ENCODE results near the gene CD28.
"Not testable (repeated sequence)": the region's sequence is repeated elsewhere in the genome, so short reads cannot be mapped to it uniquely, and the experiment has no call there.

Gene CD28

DNA sequence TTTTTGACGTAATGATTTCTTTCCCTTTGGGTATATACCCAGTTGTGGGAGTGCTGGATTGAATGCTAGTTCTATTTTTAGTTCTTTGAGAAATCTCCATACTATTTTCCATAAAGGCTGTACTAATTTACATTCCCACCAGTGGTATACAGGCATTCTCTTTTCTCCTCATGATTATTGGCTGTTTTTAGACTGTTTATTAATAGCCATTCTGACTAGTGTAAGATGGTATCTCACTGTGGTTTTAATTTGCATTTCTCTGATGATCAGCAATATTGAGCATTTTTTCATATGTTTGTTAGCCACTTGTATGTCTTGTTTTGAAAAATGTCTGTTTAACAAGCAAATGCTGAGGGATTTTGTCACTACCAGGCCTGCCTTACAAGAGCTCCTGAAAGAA lies 9.2 kb upstream of the CD28 start:
- WGBS (ENCODE audit: insufficient coverage, insufficient read length) = no CpG with 5 or more reads among the region's 1 CpG
- no peaks in the 10 kb centered on the region for H3K36me3 ChIP-seq (ENCODE audit: control insufficient read depth, insufficient read depth, low read length)
- no peaks in the 10 kb centered on the region for H3K9me3 ChIP-seq (ENCODE audit: control insufficient read depth, insufficient read depth, low read length)
- no peaks in the 10 kb centered on the region for H3K27me3 ChIP-seq (ENCODE audit: control insufficient read depth, insufficient read depth, low read length)
- no peak overlapping the region for H3K27ac ChIP-seq (ENCODE audit: low read length)
- H3K4me1 ChIP-seq (ENCODE audit: control insufficient read depth, insufficient read depth, low read length) = no peaks in the 10 kb centered on the region
- H3K4me3 ChIP-seq (ENCODE audit: low read length) = no peak overlapping the region
- DNase-seq (ENCODE audit: low read depth, low spot score) = no peak

DNA sequence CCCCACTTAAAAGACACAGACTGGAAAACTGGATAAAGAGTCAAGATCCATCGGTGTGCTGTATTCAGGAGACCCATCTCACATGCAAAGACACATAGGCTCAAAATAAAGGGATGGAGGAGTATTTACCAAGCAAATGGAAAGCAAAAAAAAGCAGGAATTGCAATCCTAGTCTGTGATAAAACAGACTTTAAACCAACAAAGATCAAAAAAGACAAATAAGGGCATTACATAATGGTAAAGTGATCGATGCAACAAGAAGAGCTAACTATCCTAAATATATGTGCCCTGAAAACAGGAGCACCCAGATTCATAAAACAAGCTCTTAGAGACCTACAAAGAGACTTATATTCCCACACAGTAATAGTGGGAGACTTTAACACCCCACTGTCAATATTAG lies 8.7 kb upstream of the CD28 start:
- H3K9me3 ChIP-seq (ENCODE audit: control insufficient read depth, insufficient read depth, low read length); H3K4me1 ChIP-seq (ENCODE audit: control insufficient read depth, insufficient read depth, low read length); H3K4me3 ChIP-seq (ENCODE audit: low read length); H3K27ac ChIP-seq (ENCODE audit: low read length); DNase-seq (ENCODE audit: low read depth, low spot score); H3K27me3 ChIP-seq (ENCODE audit: control insufficient read depth, insufficient read depth, low read length); H3K36me3 ChIP-seq (ENCODE audit: control insufficient read depth, insufficient read depth, low read length): not testable (repeated sequence)
- WGBS (ENCODE audit: insufficient coverage, insufficient read length) = no CpG with 5 or more reads among the region's 2 CpGs

DNA sequence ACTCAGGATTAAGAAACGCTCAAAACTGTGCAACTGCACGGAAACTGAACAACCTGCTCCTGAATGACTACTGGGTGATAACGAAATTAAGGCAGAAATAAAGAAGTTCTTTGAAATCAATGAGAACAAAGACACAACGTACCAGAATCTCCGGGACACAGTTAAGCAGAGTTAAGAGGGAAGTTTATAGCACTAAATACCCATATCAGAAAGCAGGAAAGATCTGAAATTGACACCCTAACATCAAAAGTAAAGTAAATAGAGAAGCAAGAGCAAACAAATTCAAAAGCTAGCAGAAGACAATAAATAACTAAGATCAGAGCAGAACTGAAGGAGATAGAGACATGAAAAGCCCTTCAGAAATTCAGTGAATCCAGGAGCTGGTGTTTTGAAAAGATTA lies 8.0 kb upstream of the CD28 start:
- H3K4me1 ChIP-seq (ENCODE audit: control insufficient read depth, insufficient read depth, low read length); H3K9me3 ChIP-seq (ENCODE audit: control insufficient read depth, insufficient read depth, low read length); H3K36me3 ChIP-seq (ENCODE audit: control insufficient read depth, insufficient read depth, low read length); H3K27me3 ChIP-seq (ENCODE audit: control insufficient read depth, insufficient read depth, low read length); DNase-seq (ENCODE audit: low read depth, low spot score); H3K27ac ChIP-seq (ENCODE audit: low read length); H3K4me3 ChIP-seq (ENCODE audit: low read length): not testable (repeated sequence)
- WGBS (ENCODE audit: insufficient coverage, insufficient read length) = no CpG with 5 or more reads among the region's 5 CpGs

DNA sequence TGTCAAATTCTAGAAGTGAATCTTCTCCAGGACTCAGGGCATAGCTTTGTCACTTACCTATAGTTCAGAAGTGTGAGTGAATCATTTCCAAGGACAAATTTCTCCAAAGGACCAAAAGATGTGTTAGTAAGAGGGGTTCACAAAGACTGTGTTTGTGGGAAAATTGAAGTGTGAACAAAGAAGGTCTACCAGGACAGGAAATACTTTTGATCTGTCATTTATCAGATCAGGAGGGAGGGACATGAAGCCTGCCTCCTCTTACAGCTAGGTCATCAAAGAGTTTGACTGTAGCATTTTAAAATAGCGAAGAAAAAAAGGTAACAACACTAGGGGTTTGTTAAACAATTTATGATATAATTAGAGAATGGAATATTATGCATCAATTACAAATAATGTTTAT lies 2.0 kb upstream of the CD28 start:
- H3K27me3 ChIP-seq (ENCODE audit: control insufficient read depth, insufficient read depth, low read length) = no peaks in the 10 kb centered on the region
- no peak overlapping the region for H3K4me3 ChIP-seq (ENCODE audit: low read length)
- no peaks in the 10 kb centered on the region for H3K36me3 ChIP-seq (ENCODE audit: control insufficient read depth, insufficient read depth, low read length)
- DNase-seq (ENCODE audit: low read depth, low spot score) = no peak
- no CpG with 5 or more reads among the region's 1 CpG for WGBS (ENCODE audit: insufficient coverage, insufficient read length)
- no peaks in the 10 kb centered on the region for H3K9me3 ChIP-seq (ENCODE audit: control insufficient read depth, insufficient read depth, low read length)
- no peak overlapping the region for H3K27ac ChIP-seq (ENCODE audit: low read length)
- no peaks in the 10 kb centered on the region; the same call in 1 of the 2 replicates for H3K4me1 ChIP-seq (ENCODE audit: control insufficient read depth, insufficient read depth, low read length)

DNA sequence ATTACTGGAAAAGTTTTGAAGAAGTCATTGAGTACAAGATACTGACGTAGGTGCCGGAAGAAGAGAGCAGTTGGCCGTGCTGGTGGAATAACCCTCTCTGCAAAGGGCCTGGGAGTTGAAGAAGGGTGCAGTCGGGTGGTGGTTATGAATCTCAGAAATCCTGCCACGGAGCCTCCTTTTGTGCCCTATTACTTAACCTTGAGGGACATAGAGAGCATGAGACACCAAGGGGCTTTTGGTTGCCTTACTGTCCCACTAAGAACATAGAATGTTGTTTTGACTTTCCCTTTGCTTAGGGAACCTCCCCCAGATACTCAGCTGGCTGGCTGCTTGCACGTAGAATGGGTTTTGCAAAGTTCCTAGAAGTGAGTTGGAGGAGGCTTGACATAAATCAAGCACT lies 1.3 kb upstream of the CD28 start:
- WGBS (ENCODE audit: insufficient coverage, insufficient read length) = no CpG with 5 or more reads among the region's 6 CpGs
- no peak overlapping the region for H3K4me3 ChIP-seq (ENCODE audit: low read length)
- H3K27me3 ChIP-seq (ENCODE audit: control insufficient read depth, insufficient read depth, low read length) = no peaks in the 10 kb centered on the region
- H3K36me3 ChIP-seq (ENCODE audit: control insufficient read depth, insufficient read depth, low read length) = no peaks in the 10 kb centered on the region
- H3K9me3 ChIP-seq (ENCODE audit: control insufficient read depth, insufficient read depth, low read length) = no peaks in the 10 kb centered on the region
- no peak for DNase-seq (ENCODE audit: low read depth, low spot score)
- no peak overlapping the region for H3K27ac ChIP-seq (ENCODE audit: low read length)
- H3K4me1 ChIP-seq (ENCODE audit: control insufficient read depth, insufficient read depth, low read length) = no peaks in the 10 kb centered on the region; the same call in 1 of the 2 replicates

DNA sequence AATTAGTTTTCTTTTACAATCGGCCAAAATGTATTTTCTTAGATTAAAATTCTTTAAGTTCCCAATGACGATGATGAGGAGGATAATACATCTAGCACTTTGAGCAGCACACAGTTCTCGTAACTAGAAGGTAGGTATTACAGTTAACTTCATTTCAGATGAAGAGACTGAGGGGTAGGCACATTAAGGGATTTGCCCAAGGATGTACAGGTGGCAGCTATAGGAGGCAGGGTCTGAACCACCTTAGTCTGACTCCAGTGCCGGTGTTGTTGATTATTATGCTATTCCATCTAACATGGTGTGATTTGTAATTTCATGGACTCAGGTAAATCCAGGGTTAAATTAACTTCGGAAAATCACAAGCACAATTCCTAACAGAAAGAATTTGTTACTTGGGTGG lies 1.1 kb downstream of the CD28 start:
- H3K27ac ChIP-seq (ENCODE audit: low read length) = no peak overlapping the region
- H3K4me1 ChIP-seq (ENCODE audit: control insufficient read depth, insufficient read depth, low read length) = no peaks in the 10 kb centered on the region; the same call in 1 of the 2 replicates
- no peaks in the 10 kb centered on the region for H3K9me3 ChIP-seq (ENCODE audit: control insufficient read depth, insufficient read depth, low read length)
- H3K4me3 ChIP-seq (ENCODE audit: low read length) = no peak overlapping the region
- DNase-seq (ENCODE audit: low read depth, low spot score) = no peak
- no peaks in the 10 kb centered on the region for H3K36me3 ChIP-seq (ENCODE audit: control insufficient read depth, insufficient read depth, low read length)
- no CpG with 5 or more reads among the region's 5 CpGs for WGBS (ENCODE audit: insufficient coverage, insufficient read length)
- H3K27me3 ChIP-seq (ENCODE audit: control insufficient read depth, insufficient read depth, low read length) = no peaks in the 10 kb centered on the region

DNA sequence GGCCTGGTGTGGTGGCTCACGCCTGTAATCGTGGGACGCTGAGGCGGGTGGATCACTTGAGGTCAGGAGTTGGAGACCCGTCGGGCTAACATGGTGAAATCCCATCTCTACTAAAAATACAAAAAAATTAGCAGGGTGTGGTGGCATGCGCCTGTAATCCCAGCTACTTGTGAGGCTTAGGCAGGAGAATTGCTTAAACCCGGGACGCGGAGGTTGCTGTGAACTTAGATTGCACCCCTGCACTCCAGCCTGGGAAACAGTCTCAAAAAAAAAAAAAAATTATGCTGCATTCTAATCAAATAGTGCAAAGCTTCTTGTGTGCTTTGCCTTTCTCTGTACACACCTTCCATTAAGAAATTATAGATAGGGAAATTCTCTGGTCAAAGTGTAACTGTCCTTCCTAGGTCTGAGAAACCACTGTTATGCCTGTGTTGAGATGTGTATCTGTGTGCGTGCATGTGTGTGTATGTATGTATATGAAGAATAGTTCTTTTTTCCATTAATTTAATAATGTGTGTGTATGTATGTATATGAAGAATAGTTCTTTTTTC lies 2.5 kb downstream of the CD28 start:
- H3K4me3 ChIP-seq (ENCODE audit: low read length) = no peak overlapping the region
- H3K36me3 ChIP-seq (ENCODE audit: control insufficient read depth, insufficient read depth, low read length) = no peaks in the 10 kb centered on the region
- WGBS (ENCODE audit: insufficient coverage, insufficient read length) = no CpG with 5 or more reads among the region's 11 CpGs
- DNase-seq (ENCODE audit: low read depth, low spot score) = no peak
- no peaks in the 10 kb centered on the region for H3K9me3 ChIP-seq (ENCODE audit: control insufficient read depth, insufficient read depth, low read length)
- no peak overlapping the region for H3K27ac ChIP-seq (ENCODE audit: low read length)
- H3K27me3 ChIP-seq (ENCODE audit: control insufficient read depth, insufficient read depth, low read length) = no peaks in the 10 kb centered on the region
- no peaks in the 10 kb centered on the region; the same call in 1 of the 2 replicates for H3K4me1 ChIP-seq (ENCODE audit: control insufficient read depth, insufficient read depth, low read length)

DNA sequence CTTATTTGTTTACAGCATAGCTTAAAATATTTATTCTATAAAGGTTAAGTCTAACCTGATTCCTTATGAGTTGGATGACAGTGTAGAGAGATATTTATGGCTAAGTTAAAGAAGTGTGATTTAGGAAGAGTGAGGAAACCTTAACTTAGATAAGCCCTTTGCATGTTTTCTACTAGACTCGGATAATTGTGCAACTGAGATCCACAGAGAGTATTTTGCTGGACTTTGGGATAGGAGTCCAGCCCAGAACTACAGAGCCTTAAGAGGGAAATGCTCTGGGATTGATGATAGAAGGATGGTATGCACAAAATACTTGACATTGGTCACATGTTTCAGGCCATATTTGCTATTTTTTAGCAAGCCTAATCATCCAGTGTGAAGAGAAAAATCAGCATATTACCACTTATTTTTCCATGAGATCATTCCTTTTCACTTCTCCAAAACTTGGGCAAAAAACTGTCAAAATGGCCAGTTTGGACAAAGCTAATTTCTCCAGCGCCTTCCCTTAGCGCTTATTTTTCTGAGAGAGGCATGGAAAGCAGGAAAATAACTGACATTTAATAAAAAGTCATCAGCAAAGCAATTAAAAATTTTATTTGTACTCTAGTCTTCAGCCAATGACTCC lies 3.1 kb downstream of the CD28 start:
- Histone ChIP-seq H3K4me1 (ENCODE audit: control insufficient read depth, insufficient read depth, low read length) (no peaks in the 10 kb centered on the region; the same call in 1 of the 2 replicates), H3K36me3 (ENCODE audit: control insufficient read depth, insufficient read depth, low read length) (no peaks in the 10 kb centered on the region), H3K4me3 (ENCODE audit: low read length) (no peak overlapping the region), H3K9me3 (ENCODE audit: control insufficient read depth, insufficient read depth, low read length) (no peaks in the 10 kb centered on the region), H3K27ac (ENCODE audit: low read length) (no peak overlapping the region), H3K27me3 (ENCODE audit: control insufficient read depth, insufficient read depth, low read length) (no peaks in the 10 kb centered on the region)
- DNase-seq (ENCODE audit: low read depth, low spot score) = no peak
- WGBS (ENCODE audit: insufficient coverage, insufficient read length) = no CpG with 5 or more reads among the region's 3 CpGs

DNA sequence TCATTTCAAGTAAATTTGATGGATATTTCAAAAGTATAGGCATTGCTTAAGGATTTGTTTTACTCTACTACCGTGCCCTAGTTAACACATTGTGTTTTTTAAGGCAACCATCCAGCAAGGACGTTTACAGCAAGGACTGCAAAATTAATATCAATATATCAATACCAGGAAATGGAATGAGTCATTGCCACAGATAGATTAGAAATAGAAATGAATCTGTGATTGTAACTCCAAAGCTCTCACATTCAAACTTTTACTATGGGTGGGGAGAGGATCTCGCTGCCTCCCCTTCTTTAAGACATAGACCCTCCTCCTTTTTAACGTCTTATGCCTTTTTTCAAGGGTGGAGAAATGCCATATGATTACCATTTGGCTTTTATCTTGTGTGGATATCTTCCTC lies 3.8 kb downstream of the CD28 start:
- Histone ChIP-seq H3K4me3 (ENCODE audit: low read length) (no peak overlapping the region), H3K27ac (ENCODE audit: low read length) (no peak overlapping the region), H3K36me3 (ENCODE audit: control insufficient read depth, insufficient read depth, low read length) (no peaks in the 10 kb centered on the region), H3K27me3 (ENCODE audit: control insufficient read depth, insufficient read depth, low read length) (no peaks in the 10 kb centered on the region), H3K4me1 (ENCODE audit: control insufficient read depth, insufficient read depth, low read length) (no peaks in the 10 kb centered on the region; the same call in 1 of the 2 replicates), H3K9me3 (ENCODE audit: control insufficient read depth, insufficient read depth, low read length) (no peaks in the 10 kb centered on the region)
- no peak for DNase-seq (ENCODE audit: low read depth, low spot score)
- WGBS (ENCODE audit: insufficient coverage, insufficient read length) = no CpG with 5 or more reads among the region's 4 CpGs

DNA sequence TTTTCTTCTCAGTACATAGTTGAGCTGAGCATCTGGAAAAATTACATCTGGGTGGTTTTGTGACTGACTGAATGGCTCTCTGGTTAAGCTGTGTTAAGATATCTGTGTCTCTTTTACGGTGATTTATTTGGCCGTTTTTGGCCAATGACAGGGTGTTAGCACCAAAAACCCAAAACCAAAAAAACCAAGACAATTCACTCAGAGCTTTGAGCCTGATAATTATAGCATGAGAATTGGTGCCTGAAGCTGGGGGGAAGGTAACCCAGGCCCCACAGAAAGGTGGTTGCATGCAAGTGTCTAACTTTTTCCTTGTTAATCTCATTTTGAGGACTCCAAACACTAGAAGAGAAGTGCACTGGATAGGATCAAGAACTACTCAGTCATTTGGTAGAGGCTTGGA lies 4.5 kb downstream of the CD28 start:
- Histone ChIP-seq H3K9me3 (ENCODE audit: control insufficient read depth, insufficient read depth, low read length) (no peaks in the 10 kb centered on the region), H3K4me1 (ENCODE audit: control insufficient read depth, insufficient read depth, low read length) (no peaks in the 10 kb centered on the region; the same call in 1 of the 2 replicates), H3K27me3 (ENCODE audit: control insufficient read depth, insufficient read depth, low read length) (no peaks in the 10 kb centered on the region), H3K27ac (ENCODE audit: low read length) (no peak overlapping the region), H3K36me3 (ENCODE audit: control insufficient read depth, insufficient read depth, low read length) (no peaks in the 10 kb centered on the region), H3K4me3 (ENCODE audit: low read length) (no peak overlapping the region)
- no CpG with 5 or more reads among the region's 2 CpGs for WGBS (ENCODE audit: insufficient coverage, insufficient read length)
- DNase-seq (ENCODE audit: low read depth, low spot score) = no peak

DNA sequence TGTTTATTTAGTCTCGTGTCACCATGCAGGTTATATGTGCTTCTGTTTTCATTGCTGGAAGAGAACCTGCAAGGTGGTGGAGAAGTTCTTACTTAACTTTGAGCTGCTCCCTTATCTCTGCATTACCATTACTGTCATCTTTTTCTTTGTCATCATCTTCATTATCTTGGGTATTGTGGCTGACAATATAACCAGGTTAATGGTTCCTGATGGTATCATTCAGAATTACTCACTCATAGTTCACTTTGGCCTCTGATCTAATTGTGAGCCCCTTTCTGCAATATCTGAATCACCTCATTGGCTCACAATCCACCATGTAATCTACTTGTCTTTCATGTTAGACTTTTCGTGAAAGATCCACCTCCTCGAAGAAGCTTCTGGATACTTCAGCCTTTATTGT lies 5.0 kb downstream of the CD28 start:
- WGBS (ENCODE audit: insufficient coverage, insufficient read length) = no CpG with 5 or more reads among the region's 3 CpGs
- Histone ChIP-seq H3K4me1 (ENCODE audit: control insufficient read depth, insufficient read depth, low read length) (no peaks in the 10 kb centered on the region; the same call in 1 of the 2 replicates), H3K9me3 (ENCODE audit: control insufficient read depth, insufficient read depth, low read length) (no peaks in the 10 kb centered on the region), H3K4me3 (ENCODE audit: low read length) (no peak overlapping the region), H3K27me3 (ENCODE audit: control insufficient read depth, insufficient read depth, low read length) (no peaks in the 10 kb centered on the region), H3K27ac (ENCODE audit: low read length) (no peak overlapping the region), H3K36me3 (ENCODE audit: control insufficient read depth, insufficient read depth, low read length) (no peaks in the 10 kb centered on the region)
- DNase-seq (ENCODE audit: low read depth, low spot score) = no peak

Measured in iPS DF 6.9 (cell line).